Epithelial cell of esophagus (primary cell): ENCODE data around the gene TBC1D5.

Experiments used
- DNase-seq: peaks from one replicate; pipeline ENCODE4 v3.0.0; 2010; ENCODE audit warnings: low read depth
- H3K4me3 ChIP-seq: 2 replicates; pipeline ENCODE4 v1.5.1; 2011; ENCODE audit warnings: mild to moderate bottlenecking, low read length, control low read depth
- CTCF ChIP-seq: IDR thresholded peaks from 2 replicates; pipeline ENCODE4 v1.5.1; 2011; ENCODE audit warnings: low read depth, mild to moderate bottlenecking, low read length, control low read depth, inconsistent platforms; ENCODE audit not compliant: insufficient read depth; ENCODE audit errors: missing control alignments

Gene TBC1D5

GRCh38 chr3:17183951-17184550 lies 558.4 kb downstream of the TBC1D5 start:
- peak; percentile 63 for DNase-seq
- H3K4me3 ChIP-seq: no peak overlapping the region
- TF ChIP-seq CTCF: no peak

GRCh38 chr3:17182166-17182565 lies 560.3 kb downstream of the TBC1D5 start:
- no peak for DNase-seq
- no peak overlapping the region for H3K4me3 ChIP-seq
- no peak for TF ChIP-seq CTCF

GRCh38 chr3:17181413-17181907 lies 561.0 kb downstream of the TBC1D5 start:
- no peak for DNase-seq
- no peak for TF ChIP-seq CTCF
- H3K4me3 ChIP-seq: no peak overlapping the region

GRCh38 chr3:17179381-17180205 lies 562.8 kb downstream of the TBC1D5 start:
- H3K4me3 ChIP-seq: no peak overlapping the region
- no peak for TF ChIP-seq CTCF
- DNase-seq: no peak

- no peak overlapping the region for H3K4me3 ChIP-seq
- no peak for TF ChIP-seq CTCF
- DNase-seq: no peak
Measured at GRCh38 chr3:17176757-17177156, 565.7 kb downstream of the TBC1D5 start.

GRCh38 chr3:17175187-17175807 lies 567.1 kb downstream of the TBC1D5 start:
- peak; percentile 24 for DNase-seq
- no peak overlapping the region for H3K4me3 ChIP-seq
- no peak for TF ChIP-seq CTCF
